T-helper 17 cell (primary cell): Measurements from ENCODE around the gene TASP1. TPM values are rescaled to one million over a fixed set of nuclear protein-coding genes. Genes with fewer than 3 reads are reported as not detected.

Source experiments
- ATAC-seq: fragments of 150-1000 bp; cut with Tn5 transposase; 2 replicates; pipeline ENCODE4 v1.10.0; 2021; ENCODE audit warnings: mild to moderate bottlenecking, moderate library complexity
- DNase-seq, 3 donors: peaks; one replicate each; pipeline versions ENCODE4 v3.0.0 to v3.0.0-alpha.2; 2020 to 2021
- H3K9me3 ChIP-seq: one replicate; pipeline ENCODE4 v1.7.0; 2013; ENCODE audit warnings: low read length, mild to moderate bottlenecking; ENCODE audit not compliant: control insufficient read depth, poor library complexity, severe bottlenecking
- H3K27ac Mint-ChIP-seq: one replicate; pipeline ENCODE4 v1.8.0; 2022; ENCODE audit warnings: mild to moderate bottlenecking, moderate library complexity, mixed read lengths
- H3K27me3 Mint-ChIP-seq: one replicate; pipeline ENCODE4 v1.8.0; 2022; ENCODE audit warnings: mixed read lengths
- H3K36me3 Mint-ChIP-seq: one replicate; pipeline ENCODE4 v1.8.0; 2022; ENCODE audit warnings: low read depth, mixed read lengths
- H3K4me1 Mint-ChIP-seq: one replicate; pipeline ENCODE4 v1.8.0; 2022; ENCODE audit warnings: mild to moderate bottlenecking, mixed read lengths
- H3K4me3 Mint-ChIP-seq: one replicate; pipeline ENCODE4 v1.8.0; 2022; ENCODE audit warnings: mild to moderate bottlenecking, moderate library complexity, mixed read lengths
- total RNA-seq, 4 donors: library from RNA in 2 of 4; stranded (reverse) in 2 of 4; gene quantifications; one replicate each; pipeline ENCODE4 v1.2.3 and lab custom pipeline; 2022 to 2026

TASP1 gene
- total RNA-seq, 2 donors from 2014 or later, result 14.0 to 15.0 TPM

DNA sequence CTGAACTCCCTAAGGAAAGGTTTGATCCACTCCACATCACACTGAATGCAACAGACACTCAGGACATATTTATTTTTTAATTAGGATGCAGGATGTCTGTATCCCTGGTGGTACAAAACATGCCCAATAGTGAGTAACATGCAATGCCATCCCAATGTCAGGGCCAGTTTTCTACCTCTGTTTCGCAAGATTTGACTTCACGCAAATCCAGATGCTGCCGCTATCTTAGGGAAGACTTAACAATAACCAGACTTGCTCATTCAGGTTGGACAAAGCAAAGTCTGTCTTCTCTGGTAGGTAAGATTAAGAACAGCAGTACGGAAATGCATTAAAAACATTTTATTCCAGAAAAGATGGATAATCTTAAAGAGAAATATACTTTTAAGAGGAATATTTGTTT lies 103.1 kb downstream of the TASP1 start:
- ATAC-seq, result no peak

GRCh38 chr20:13533946-13534345 lies 104.8 kb downstream of the TASP1 start:
- DNase-seq (no peak), ATAC-seq (no peak)
- Mint-ChIP-seq H3K27ac (no peak overlapping the region), H3K4me3 (no peak overlapping the region), H3K4me1 (no peaks in the 10 kb centered on the region), H3K36me3 (peaks cover 10% of the 10 kb centered on the region), H3K27me3 (no peaks in the 10 kb centered on the region)
- H3K9me3 ChIP-seq, result no peaks in the 10 kb centered on the region

More for the DNA sequence above, 103.1 kb downstream of the TASP1 start:
- DNase-seq, result no peak
- Mint-ChIP-seq H3K27me3 (no peaks in the 10 kb centered on the region), H3K36me3 (peaks cover 10% of the 10 kb centered on the region), H3K4me1 (no peaks in the 10 kb centered on the region), H3K27ac (no peak overlapping the region), H3K4me3 (no peak overlapping the region)
- no peaks in the 10 kb centered on the region for H3K9me3 ChIP-seq

DNA sequence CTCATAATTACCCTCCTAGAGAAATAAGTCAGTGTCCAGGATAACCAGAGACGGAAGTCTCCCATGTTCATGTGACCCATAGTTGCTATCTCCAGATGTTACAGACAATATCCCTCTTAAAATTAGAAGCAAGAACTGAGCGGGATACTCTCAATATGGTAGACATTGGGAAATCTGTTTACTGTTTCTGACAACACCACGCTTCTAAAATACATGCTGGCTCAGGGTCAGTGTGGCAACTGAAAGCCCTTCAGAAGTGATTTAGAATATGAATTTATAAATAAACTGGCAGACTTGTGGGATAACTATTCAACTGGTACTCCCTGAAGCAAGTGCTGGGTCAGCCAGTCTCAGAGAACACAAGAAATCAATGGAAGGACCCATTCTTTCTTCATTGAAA lies 108.6 kb downstream of the TASP1 start:
- H3K27me3 Mint-ChIP-seq, result no peaks in the 10 kb centered on the region
- no peaks in the 10 kb centered on the region for H3K9me3 ChIP-seq
- H3K27ac Mint-ChIP-seq, result no peak overlapping the region
- H3K36me3 Mint-ChIP-seq, result peaks cover 17% of the 10 kb centered on the region
- no peak overlapping the region for H3K4me3 Mint-ChIP-seq
- ATAC-seq (no peak), DNase-seq (no peak)
- H3K4me1 Mint-ChIP-seq, result no peaks in the 10 kb centered on the region

DNA sequence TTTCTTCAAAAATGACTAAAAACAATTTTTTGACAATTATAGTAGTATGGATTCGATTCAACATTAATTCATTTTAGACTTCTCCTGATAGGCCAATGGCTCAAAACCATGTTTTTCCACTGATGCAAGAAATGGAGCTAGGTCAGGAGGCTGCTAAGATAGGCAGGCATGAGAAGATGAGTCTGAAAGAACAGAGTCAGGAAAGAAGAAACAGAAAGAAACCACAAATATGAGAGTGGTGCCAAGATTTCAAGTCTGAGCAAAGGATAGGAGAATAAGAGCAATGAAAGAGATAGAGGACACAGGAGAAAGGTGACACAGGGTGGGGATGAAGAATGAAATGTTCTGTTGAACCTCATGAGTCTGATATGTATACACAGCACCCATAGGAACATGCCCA lies 112.2 kb downstream of the TASP1 start:
- Mint-ChIP-seq H3K4me3 (no peak overlapping the region), H3K27ac (no peak overlapping the region), H3K27me3 (no peaks in the 10 kb centered on the region), H3K4me1 (no peaks in the 10 kb centered on the region), H3K36me3 (peaks cover 12% of the 10 kb centered on the region)
- ATAC-seq (no peak), DNase-seq (no peak)
- no peaks in the 10 kb centered on the region for H3K9me3 ChIP-seq

DNA sequence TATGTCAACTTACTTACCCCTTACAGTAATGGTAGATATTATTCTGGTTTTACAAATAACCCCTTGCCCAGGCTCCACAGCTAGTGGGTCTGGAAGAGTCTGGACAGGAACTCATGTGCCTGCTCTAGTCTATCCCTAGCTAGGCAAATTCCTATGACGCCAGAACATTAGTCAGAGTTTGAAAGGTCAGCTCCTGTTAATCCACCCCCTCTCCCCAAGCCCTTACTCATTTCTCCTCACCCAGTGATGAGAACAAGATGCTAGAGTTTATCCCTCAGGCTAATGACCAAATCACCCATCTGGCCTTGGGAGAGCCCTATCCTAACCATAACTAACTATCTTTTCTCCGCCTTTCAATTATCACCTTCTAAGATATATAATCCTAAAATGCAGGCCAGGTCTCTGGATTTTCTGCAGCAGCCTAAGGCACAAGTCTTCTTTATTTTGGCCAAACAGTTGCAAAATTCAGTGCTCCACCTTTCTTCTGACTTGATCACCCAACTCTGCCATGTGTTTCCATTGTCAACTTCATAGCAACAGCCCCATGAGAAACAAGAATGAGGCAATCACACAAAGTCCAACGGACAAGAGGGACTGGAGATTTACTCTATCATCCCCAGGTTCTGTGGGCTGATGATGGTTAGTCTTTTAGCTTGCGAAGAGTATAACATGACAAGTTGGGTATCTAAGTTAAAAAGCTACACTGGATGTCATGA lies 113.3 kb downstream of the TASP1 start:
- Mint-ChIP-seq H3K27ac (no peak overlapping the region), H3K27me3 (no peaks in the 10 kb centered on the region), H3K4me3 (no peak overlapping the region), H3K36me3 (peaks cover 12% of the 10 kb centered on the region), H3K4me1 (no peaks in the 10 kb centered on the region)
- ATAC-seq (no peak), DNase-seq (no peak)
- H3K9me3 ChIP-seq, result no peaks in the 10 kb centered on the region

- H3K36me3 Mint-ChIP-seq, result peaks cover 12% of the 10 kb centered on the region
- no peak overlapping the region for H3K4me3 Mint-ChIP-seq
- no peaks in the 10 kb centered on the region for H3K4me1 Mint-ChIP-seq
- no peaks in the 10 kb centered on the region for H3K27me3 Mint-ChIP-seq
- no peak for ATAC-seq
- DNase-seq, result no peak
- H3K27ac Mint-ChIP-seq, result no peak overlapping the region
- H3K9me3 ChIP-seq, result no peaks in the 10 kb centered on the region
Observed at GRCh38 chr20:13524339-13524738, 114.4 kb downstream of the TASP1 start.

- no peak overlapping the region for H3K27ac Mint-ChIP-seq
- ATAC-seq (no peak), DNase-seq (no peak)
- H3K9me3 ChIP-seq, result peaks cover 5% of the 10 kb centered on the region
- no peaks in the 10 kb centered on the region for H3K4me1 Mint-ChIP-seq
- H3K4me3 Mint-ChIP-seq, result no peak overlapping the region
- no peaks in the 10 kb centered on the region for H3K27me3 Mint-ChIP-seq
- peaks cover 13% of the 10 kb centered on the region for H3K36me3 Mint-ChIP-seq
Observed at GRCh38 chr20:13517831-13518230, 120.9 kb downstream of the TASP1 start.

GRCh38 chr20:13515796-13516558 lies 122.8 kb downstream of the TASP1 start:
- no peak for ATAC-seq
- no peaks in the 10 kb centered on the region for H3K4me1 Mint-ChIP-seq
- H3K36me3 Mint-ChIP-seq, result peaks cover 10% of the 10 kb centered on the region
- no peak overlapping the region for H3K27ac Mint-ChIP-seq
- H3K4me3 Mint-ChIP-seq, result no peak overlapping the region
- no peak for DNase-seq
- no peaks in the 10 kb centered on the region for H3K27me3 Mint-ChIP-seq
- peaks cover 5% of the 10 kb centered on the region for H3K9me3 ChIP-seq

DNA sequence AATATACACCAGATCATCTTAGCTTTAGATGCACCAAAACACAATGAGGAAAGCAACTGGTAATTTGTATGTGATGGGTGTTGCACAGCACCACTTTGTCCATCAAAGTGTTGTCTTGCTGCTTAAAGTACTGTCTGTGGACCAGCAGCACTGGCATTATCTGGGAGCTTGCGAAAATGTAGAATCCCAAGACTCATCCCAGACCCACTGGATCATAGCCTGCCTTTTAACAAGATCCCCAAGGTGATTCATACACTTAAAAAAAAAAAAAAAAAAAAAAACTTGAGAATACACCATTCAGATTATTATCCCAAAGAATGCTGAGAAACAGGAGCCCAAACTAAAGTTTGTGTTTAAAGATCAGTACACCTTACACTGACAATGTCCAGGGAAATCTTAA lies 123.4 kb downstream of the TASP1 start:
- H3K4me3 Mint-ChIP-seq, result no peak overlapping the region
- H3K27ac Mint-ChIP-seq, result no peak overlapping the region
- no peaks in the 10 kb centered on the region for H3K4me1 Mint-ChIP-seq
- ATAC-seq (no peak), DNase-seq (no peak)
- peaks cover 10% of the 10 kb centered on the region for H3K36me3 Mint-ChIP-seq
- peaks cover 5% of the 10 kb centered on the region for H3K9me3 ChIP-seq
- no peaks in the 10 kb centered on the region for H3K27me3 Mint-ChIP-seq

DNA sequence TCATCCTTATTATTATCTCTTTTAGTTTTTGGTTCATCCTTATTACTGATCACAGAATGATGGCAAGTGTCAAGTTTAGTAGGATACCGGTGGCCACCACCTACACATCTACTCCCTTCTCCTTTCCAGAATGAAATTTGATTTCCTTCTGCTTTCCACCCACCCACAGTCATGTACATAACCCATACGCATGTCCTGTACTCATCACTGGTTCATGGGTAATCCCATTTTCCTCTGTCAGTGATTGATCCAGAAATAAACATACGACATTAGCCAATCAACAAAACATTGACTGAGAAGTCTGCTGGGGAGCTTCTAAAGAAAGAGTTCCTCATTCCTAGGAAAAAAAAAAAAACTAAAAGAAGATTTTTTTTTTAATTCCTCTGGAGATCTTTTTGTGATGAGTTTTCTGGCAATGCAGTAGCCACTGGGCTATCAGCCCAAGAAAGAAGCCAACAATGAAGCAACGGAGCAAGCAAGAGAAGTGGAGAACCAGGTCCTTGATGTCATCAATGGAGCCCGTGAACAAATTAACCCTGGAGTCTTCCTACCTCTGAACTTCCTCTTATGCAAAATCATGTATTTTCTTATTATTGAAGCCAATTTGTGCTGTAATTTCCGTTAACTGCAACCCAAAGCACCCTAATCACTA lies 127.8 kb downstream of the TASP1 start:
- ATAC-seq, result no peak
- no peaks in the 10 kb centered on the region for H3K4me1 Mint-ChIP-seq
- H3K27ac Mint-ChIP-seq, result no peak overlapping the region
- DNase-seq, result no peak
- H3K9me3 ChIP-seq, result peaks cover 5% of the 10 kb centered on the region
- no peaks in the 10 kb centered on the region for H3K27me3 Mint-ChIP-seq
- H3K36me3 Mint-ChIP-seq, result peaks cover 7% of the 10 kb centered on the region
- H3K4me3 Mint-ChIP-seq, result no peak overlapping the region

GRCh38 chr20:13507646-13508045 lies 131.1 kb downstream of the TASP1 start:
- Mint-ChIP-seq H3K27ac (no peak overlapping the region), H3K4me1 (no peaks in the 10 kb centered on the region), H3K4me3 (no peak overlapping the region), H3K27me3 (no peaks in the 10 kb centered on the region), H3K36me3 (peaks cover 6% of the 10 kb centered on the region)
- no peaks in the 10 kb centered on the region for H3K9me3 ChIP-seq
- ATAC-seq, result no peak
- DNase-seq, result no peak

DNA sequence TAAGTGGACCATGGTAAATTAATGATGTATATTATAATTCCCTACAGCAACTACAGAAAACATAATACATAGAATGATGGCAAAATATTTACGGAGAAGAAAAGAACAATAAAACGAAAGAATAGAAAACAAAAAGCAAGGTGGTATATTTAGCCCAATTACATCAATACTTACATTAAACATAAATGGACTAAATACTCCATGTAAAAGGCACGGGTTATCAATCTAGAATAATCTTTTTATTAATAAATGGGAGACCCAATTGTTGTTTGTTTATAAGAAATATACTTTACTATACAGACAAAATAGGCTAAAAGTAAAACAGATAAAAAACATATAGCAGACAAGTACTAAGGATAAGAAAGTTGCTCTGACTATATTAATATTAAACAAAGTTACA lies 137.2 kb downstream of the TASP1 start:
- peaks cover 8% of the 10 kb centered on the region for H3K36me3 Mint-ChIP-seq
- DNase-seq (no peak), ATAC-seq (no peak)
- peaks cover 6% of the 10 kb centered on the region for H3K9me3 ChIP-seq
- H3K27ac Mint-ChIP-seq, result no peak overlapping the region
- H3K4me3 Mint-ChIP-seq, result no peak overlapping the region
- H3K4me1 Mint-ChIP-seq, result no peaks in the 10 kb centered on the region
- no peaks in the 10 kb centered on the region for H3K27me3 Mint-ChIP-seq

- H3K9me3 ChIP-seq, result peaks cover 6% of the 10 kb centered on the region
- Mint-ChIP-seq H3K4me1 (no peaks in the 10 kb centered on the region), H3K27ac (no peak overlapping the region), H3K36me3 (no peaks in the 10 kb centered on the region), H3K4me3 (no peak overlapping the region), H3K27me3 (no peaks in the 10 kb centered on the region)
- no peak for ATAC-seq
- no peak for DNase-seq
Observed at GRCh38 chr20:13494019-13494418, 144.7 kb downstream of the TASP1 start.
